HG03196 (cell line): ENCODE results near the gene RAD9A.

Source experiments
- ATAC-seq: cut with Tn5 transposase; IDR thresholded peaks from one replicate; pipeline ENCODE4 v1.9.1; 2021; ENCODE audit not compliant: unreplicated experiment

RAD9A gene

DNA sequence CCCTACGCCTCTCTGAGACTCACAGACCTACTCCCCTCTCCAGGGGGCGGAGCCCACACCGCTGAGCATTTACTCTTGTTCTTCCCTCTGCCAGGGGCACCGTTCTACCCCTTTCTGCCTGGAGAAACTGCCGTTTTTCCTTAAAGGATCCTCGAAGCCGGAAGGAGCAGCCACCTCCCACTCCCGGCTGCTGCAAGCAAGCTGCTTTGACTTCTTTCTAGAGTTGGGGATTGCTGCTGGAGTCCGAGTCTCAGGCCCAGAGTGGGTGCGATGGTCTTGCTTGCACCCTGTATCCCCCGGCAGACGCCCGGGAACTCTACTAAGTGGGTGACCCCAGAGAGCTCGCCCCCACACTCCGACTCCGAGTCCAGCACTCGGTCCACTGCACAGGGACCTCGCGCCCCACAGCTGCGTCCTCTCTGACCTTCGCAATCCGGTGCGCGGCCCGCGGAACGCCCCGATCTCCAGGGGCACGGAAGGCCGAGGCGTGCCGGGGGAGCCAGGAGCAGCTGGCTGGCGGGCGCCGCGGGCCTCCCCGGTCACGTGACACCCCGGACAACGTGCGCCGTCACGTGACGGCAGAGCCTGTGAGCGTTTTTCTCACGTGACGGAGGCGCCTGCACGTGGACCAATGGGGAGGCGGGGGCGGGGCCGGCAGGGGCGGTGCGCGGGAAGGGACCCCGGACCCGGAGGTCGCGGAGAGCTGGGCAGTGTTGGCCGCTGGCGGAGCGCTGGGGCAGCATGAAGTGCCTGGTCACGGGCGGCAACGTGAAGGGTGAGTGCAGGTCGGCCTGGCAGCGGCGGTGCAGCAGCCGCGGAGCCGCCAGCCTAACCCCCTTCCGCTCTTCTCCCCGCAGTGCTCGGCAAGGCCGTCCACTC, at the start of gene RAD9A:
Gene RAD9A, plus strand, starts transcription at position 683 of the 879 bp plus-strand sequence. Its CDS starts 59 bp downstream, at position 742.
- peak; percentile 54 for ATAC-seq

DNA sequence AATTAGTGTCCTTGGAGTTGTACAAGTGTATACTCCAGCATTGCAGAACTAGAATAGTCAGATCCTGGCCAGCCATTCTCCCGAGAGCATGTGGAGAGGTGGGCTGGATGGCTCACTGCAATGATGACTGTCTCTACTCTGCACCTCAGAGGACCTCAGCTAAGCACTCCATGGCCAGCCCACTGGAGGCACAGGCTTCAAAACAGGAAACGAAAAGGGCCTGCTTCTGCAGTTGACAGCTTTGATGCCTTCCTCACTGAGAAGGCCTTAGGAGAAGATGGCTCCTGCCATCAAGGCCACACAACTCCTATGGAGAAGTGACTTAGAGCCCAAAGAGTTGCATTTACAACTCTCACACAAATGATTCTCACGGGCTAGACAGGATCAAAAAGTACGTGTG, 47.5 kb upstream of the RAD9A start:
- no peak for ATAC-seq

DNA sequence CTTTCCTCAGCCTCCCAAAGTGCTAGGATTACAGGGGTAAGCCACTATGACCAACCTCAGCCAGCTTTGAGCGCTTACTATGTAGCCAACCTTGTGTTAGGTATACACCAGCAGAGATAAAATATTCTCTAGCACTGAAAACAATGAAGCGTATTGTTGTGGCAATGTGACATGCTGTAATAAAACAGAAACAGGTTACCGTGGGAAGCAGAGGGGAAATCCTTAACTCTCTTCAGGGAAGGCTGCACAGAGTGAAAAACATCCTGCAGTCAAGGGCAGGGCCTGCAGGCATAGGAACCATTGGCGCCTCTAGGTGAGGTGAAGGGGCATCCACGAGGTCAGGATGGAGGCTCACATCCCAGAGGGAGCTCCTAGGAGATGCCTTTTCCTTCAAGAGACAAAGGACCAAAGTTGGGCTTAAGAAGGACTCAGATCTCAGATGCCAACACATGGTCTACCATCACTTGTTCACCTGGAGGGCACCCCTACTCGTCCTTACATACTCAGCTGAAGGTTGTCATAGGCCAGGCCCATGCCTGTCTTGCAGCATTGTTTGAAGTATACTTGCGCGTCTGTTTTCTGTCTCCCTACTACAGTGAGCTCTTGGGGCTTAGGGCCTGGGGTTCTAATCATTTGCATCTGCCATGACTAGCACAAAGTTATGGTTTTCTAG, 46.4 kb upstream of the RAD9A start:
- ATAC-seq = no peak

DNA sequence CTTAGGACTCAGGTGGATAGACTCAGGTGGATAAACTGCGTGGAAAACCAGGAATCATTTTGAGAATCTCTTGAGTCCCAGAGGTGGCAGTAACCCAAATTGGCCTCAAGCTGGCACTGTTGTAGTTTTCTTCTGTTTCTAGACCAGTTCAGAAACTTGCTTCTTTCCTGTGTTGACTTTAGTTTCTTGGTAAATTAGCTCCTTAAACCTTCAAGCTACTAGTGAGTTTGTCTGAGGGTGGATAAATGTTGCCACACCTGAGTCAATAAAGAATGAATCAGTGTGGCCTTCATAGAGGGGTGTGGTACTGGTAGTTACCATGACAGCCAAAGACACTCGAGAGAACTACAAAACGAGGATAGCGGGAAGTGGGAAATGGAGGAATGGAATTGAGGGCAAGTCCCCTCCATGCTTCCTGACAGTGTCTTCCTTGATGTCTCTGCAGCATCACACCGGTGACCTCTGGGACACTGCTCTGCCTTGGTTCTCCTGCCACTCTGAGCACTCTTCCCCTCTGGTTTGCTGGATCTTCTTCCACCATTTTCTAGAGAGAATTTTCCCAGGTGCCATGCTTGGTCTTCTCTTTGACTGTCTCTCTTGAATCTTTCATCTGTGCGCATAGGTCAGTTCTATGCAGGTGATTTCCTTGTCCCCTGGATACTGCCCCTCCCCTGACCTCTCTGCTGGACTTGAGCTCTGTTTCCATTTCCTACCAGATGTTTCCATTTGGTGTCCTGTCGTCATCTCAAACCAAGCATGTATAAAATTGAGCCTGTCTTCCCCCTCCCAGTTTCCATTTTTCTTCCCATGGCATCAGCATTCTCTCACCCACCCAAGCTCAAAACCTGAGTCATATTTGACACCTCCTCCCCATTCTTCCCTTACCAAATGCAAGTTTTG, 45.6 kb upstream of the RAD9A start:
- ATAC-seq = no peak

DNA sequence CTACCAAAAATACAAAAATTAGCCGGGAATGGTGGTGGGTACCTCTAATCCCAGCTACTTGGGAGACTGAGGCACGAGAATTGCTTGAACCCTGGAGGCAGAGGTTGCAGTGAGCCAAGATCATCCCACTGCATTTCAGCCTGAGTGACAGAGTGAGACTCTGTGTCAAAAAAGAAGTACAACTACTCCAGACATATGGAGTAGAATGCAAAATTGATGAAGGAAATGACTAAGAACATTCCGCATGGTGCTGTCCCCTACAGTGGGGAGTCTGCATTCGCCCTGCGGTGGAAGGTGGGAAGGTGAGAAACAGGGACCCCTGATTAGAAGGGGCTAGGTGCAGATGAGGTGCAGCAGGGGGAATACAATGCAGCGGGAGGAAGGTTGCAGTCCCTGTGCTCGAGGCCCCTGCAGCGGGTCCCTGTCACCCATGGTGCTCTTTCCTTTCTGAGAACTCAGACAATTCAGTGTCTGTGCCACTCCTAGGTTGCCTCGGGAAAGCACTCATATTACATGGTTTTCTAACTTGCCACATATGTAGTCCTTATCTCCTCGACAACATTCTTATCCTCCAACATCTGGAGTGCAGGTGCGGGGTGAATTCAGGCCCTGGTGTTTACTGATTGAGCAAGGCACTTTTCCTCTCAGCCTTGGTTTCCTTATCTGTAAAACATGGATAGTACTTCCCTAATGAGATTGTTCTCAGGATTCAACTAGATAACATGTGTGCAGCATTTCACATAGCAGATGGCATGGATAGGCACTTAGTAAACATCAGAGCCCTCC, 43.6 kb upstream of the RAD9A start:
- no peak for ATAC-seq

DNA sequence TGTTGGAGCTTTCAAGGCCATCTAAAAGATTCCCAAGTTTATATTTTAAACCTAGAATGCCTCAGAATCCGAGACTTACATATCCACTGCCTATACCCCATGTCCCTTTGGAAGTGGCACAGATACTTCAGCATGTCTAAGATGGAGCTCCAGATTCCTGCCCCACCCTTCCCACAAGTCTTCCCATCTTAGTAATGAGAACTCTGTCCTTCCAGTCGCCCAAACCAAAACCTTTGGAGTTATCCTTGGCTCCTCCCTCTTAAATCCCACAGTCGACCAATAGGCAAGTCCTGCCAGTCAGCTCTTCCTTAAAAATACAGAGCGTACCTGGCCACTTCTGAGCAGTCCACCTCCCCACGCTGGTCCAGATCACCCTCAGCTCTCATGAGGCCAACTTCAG, 42.8 kb upstream of the RAD9A start:
- ATAC-seq = no peak

DNA sequence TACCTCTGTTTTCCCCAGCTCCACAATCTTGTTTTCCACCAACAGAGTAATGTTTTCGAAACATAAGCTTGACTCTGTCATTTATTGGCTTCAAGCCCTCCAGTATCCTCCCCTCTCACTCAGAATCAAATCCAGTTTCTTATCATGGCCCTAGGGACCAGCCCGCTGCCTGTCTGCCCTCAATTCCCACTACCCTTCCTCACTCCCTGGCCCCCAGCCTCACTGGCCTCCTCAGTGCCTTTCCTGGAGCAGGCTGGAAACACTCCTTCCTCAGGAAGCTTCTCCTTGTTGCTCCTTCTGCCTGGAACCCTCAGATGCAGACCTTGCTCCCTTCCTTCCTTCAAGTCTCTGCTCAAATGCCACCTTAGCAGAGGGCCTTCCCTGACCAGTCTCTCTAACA, 42.3 kb upstream of the RAD9A start:
- no peak for ATAC-seq

DNA sequence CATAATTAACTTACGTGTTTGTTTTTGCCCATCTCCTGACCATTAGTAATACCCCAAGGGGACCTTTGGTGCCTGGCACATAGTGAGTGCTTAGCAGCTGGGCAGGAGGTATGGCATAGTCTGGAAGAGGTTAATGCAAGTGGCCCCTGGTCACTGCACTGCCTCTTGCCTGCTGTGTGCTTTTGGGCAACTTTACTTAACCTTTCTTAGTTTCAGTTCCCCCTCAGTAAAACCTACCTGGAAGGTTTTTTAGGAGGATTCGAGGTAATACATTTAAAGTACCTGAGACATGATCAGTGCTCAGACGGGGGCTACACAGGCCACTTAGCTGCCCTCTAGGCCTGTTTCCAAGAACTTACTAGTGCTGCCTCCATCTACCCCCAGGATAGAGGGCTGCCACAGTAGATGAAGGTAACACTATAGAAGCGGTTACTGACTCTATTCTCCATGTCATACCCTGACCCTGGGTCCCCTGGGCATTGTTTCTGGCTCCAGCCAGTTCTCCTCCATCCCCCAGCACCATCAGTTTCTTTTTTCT, 41.8 kb upstream of the RAD9A start:
- ATAC-seq = no peak

DNA sequence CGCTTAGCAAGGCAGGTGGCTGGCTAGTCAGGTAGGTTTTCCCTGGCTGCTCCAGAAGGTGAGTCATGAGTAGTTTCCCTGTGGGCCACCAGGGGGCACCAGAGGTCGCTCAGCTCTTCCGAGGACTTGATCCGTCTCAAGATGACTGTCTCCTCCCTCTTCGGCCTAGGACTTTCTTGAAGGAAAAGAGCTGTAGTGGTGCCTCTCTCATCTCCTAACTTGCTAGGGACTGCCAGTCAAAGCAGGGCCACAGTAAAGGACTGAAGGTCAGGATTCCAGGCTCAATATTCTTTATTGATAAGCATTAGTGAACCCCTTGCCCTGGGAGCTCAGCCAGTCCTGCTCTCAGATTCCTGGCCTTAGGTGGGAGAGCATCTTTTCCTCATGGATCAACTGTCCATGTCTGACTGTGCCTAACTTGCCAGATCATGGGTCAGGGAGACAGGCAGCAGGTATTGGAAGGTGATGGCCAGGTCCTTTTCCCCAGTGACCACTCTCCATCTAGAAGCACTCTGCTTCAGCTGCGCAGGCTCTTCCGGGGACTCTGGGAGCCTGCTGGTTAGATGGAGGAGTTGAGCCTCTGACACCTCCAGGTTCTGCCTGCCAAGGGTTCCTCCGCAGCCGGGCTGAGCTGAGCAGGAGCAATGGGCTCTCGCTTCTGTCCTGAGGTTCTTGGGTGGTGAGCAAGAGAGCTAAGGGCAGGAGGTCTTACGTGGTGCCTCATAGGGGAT, 40.3 kb upstream of the RAD9A start:
- no peak for ATAC-seq

DNA sequence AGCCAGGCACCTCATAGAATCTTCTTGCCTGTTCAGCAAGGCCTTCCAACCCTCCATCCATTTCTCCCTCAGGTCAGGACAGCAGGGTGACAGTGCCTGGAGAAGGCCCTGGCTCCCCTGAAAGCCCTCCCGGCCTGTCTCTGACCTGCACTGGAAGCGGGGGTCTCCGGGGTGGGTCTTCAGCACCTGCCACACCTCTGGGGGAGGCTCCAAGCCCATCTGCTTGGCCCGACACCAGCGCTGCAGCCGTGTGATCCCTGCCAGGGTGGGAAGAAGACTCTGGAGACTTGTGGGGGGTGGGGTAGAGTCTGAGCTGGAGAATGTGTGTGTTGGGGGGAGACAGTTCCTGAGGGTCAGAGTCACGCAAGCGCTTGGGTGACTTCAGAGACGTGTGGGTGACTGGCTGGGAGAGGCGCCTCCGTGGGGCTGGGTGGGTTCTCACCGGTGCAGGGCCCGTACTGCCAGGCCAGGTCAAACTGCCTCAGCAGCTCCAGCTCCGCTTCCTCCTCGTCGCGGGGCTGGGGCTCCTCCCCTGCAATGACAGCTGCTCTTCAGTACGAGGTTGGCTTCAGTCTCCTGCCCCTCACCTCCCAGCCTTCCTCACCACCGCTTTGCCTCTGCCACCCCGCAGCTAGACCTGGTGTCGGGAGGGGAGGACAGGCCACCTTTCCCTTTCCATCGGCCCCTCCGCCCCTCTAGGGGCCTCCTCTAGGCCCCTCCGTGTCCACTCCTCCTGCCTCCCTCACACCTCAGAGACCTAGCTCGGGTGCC, 39.1 kb upstream of the RAD9A start:
- peak; percentile 1 for ATAC-seq

DNA sequence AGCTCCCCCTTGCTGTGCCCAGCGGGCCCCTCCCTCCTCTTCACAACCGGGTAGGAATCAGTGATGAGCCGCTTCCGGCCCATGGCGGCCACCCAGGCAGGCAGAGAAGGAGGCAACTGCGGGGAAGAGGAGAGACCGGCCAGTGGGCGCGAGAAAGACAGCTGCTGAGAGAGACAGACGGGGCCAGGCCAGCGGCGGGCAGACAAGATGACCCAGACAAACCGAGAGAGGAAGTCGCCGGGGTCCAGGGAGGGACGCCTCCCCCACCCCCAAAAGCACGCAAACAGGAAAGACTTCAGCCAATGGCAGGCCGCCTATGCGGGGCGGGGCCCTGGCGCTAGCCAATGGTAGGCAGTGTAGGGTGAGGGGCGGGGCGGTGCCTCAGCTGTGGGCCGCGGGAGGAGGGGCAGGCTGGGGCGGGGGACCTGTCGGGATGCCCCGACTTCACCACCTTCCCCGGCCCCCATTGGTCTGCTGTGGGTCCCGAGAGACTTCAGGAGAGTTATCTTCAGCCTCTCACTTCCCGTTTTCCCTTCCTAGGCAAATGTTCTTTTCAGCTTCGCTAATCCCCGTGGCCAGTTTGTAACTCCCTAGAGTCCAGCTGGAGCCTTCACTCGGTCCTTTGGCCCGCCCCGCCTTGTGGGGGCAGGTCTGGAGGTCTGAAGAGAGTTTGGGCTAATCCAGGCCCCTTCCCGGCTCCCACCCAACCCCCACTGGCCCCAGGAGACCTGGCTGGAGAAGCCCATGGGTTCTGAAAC, 38.3 kb upstream of the RAD9A start, which contains the start of gene POLD4:
Gene POLD4, minus strand, starts transcription at position 230 of the 758 bp plus-strand sequence. Its CDS starts 147 bp downstream, at position 83.
- peak; percentile 63 for ATAC-seq

DNA sequence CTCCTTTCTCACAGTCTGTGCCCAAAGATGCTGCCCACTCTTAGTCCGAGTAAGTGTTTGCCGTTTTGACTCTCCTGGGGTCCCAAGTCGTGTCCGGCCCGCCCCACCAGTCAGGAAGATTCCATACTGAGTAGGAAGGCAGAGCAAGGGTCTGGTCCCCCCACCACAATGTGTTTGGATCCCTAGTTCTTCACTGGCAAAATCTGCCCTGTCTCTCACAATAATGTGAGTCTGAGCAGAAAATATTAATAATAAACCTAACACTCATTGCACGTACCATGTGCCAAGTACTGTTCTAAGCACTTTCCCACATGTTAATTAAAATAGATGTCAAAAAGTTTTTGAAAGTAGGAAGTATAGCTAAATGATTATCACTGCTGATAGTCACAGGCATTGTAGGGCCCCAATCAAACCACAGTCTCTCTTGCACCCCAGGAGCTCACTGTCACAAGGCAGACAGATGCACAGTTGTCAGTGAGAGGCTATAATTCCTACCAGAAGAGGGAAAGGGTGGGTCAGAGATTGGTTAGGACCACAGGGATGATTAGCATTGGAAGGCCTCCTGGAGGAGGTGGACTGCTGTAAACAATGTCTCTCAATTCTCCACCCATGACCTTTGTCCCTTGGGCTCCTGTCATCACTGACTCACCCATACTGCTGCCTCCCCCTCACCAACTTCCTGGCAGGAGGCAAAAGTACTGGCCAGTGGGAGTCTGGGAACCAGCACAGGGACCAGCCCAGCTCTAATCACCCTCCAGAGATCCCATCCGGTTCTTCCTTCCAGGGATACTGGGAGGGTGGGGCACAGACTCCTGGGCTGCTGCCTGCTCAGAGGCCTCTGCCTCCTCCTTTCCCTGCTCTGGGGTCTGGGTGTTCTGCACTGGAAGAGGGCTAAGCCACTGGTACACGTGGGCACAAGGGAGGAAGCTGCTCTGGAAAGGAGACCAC, 37.4 kb upstream of the RAD9A start:
- ATAC-seq = no peak

DNA sequence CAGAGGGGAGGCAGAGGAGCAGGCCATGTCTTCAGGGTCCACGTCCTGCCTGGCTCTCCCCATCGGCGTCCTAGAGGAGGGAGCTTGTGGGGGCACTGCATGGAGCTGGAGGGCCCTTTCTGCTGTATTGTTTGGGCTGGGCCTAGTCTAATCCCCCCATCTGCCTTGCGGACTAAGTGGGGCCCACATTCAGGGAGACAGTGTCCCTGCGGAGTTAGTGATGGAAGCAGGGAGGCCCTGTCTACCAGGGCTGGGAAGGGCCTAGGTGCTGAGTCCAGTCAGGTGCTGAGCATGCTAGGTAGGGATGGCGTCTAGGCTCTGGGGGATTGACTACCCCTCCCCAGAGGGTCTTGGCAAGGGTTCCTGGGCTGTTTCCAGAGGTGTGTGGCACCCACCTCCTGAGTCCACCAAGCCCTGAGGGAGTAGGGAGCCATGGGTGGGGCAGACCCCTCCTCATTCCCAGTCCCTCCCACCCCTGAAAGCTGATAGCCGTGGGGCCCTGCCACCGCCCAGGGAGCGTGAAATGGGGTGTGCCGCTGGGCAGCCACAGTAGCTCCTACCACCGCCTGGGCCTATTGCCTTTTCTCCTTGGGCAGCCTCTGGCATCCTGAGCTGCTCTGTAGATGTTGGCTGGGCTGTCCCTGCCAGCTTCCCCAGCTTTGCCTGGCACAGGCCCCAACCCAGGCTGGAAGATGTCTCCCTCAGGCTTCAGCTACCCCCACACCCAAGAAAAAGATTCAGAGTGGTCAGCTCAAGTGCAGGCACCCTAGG, 36.6 kb upstream of the RAD9A start:
- no peak for ATAC-seq

DNA sequence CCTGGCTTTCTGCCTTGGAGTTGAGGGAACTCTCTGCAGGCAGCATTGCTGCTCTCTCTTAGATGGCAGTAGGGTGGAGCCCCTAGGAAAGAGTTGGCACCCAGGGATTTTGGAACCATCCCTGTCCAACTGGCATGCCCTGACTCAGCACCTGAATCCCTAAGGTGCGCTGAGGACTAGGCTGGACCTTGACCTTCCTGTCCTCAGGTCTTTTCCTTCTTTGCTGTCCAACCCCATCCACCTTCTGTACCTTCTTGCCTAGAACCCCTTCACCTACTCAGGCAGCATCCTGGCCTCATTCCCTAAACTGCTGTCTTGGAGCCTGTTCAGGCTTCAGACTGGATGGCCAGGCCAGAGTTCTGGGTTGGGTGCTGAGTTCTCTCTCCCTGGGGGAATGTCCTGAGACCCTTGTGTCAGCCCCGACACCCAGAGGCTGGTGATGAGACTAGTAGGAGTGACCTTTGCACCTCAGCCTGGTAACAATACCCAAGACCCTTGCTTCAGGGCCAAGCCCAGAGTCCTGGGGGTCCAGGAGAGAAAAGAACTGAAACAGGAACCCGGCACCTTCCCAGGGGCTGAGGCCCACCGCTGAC, 35.9 kb upstream of the RAD9A start:
- no peak for ATAC-seq

DNA sequence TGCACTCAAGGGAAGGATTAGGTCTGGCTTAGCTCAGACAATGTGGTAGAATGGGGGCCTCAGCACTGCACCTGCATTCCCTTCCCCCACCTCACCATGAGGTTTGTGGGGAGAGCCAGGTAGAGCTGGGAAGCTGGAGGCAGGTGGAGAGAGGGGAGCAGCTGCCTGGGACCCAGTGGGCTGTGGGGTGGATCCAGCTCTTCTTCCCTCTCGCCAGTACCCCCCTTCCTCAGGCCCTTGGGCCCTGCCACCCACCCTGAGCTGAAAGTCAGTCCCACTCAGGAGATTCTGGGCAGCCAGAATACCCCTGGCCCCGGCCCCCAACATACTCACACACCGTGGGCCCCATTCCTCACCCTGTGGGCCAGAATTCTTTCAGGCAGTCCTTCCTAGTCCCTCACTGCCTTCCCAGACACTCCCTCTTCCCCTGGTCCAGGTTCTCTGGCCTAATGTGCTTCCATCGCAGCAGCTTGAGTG, 35.4 kb upstream of the RAD9A start:
- no peak for ATAC-seq
